Sigmoid colon (tissue), 3 donors: ENCODE measurements around the gene OPN4.

Source experiments
- CTCF ChIP-seq, 4 experiments: fragments of 450-650 bp in 3 of 4; fragments of 200-600 bp in 1 of 4; IDR thresholded peaks; one replicate each; pipeline ENCODE4 v1.5.1; 2016 to 2019; ENCODE audit warnings: antibody characterized with exemption in 4 of 4, mild to moderate bottlenecking in 3 of 4, moderate library complexity in 2 of 4
- POLR2A ChIP-seq, 2 donors: fragments of 450-650 bp; IDR thresholded peaks; one replicate each; pipeline ENCODE4 v1.6.1; 2016; ENCODE audit warnings: antibody characterized with exemption in 2 of 2, mild to moderate bottlenecking in 2 of 2, moderate library complexity in 2 of 2

DNA sequence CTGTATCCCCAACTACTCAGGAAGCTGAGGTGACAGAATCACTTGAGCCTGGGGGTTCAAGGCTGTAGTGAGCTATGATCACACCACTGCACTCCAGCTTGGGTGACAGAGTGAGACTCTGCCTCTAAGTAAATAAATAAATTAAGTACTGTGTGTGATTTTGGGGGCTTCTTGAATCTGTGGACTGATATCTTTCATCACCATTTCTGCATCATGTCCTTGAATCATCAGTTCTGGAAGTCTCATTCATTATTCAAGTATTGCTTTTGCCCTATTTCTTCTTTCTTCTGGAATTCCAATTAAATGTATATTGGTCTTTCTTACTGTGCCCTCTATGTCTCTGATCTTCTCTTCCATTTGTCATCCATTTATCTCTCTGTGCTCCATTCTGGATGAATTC, 46.7 kb upstream of the OPN4 start:
- TF ChIP-seq CTCF (IDR thresholded peaks at IDR 0.05) (no peak), POLR2A (IDR thresholded peaks at IDR 0.05) (no peak)
